BE2C (cell line): ENCODE measurements around the gene NELFA.

Experiments used
- DNase-seq: peaks from one replicate; pipeline ENCODE4 v3.0.0-alpha.2; 2020
- H3K27me3 ChIP-seq: fragments of 250-450 bp; sonication (Bioruptor Pico); 2 replicates; pipeline ENCODE4 v1.5.1; 2020; ENCODE audit warnings: mild to moderate bottlenecking
- H3K36me3 ChIP-seq: fragments of 250-450 bp; sonication (Bioruptor Pico); 2 replicates; pipeline ENCODE4 v1.5.1; 2020; ENCODE audit warnings: mild to moderate bottlenecking
- H3K4me1 ChIP-seq: fragments of 250-450 bp; sonication (Bioruptor Pico); 2 replicates; pipeline ENCODE4 v1.5.1; 2020
- H3K4me3 ChIP-seq: 2 replicates; pipeline ENCODE4 v1.5.1; 2011; ENCODE audit warnings: low read depth, low read length
- H3K9me3 ChIP-seq: fragments of 250-450 bp; sonication (Bioruptor Pico); 2 replicates; pipeline ENCODE4 v1.5.1; 2020
- CTCF ChIP-seq: IDR thresholded peaks from 2 replicates; pipeline ENCODE4 v1.5.1; 2012; ENCODE audit warnings: mild to moderate bottlenecking, low read depth, low read length

NELFA gene

GRCh38 chr4:1987721-1988326 is 20.9 kb downstream of the NELFA start:
- H3K4me3 ChIP-seq = no peak overlapping the region
- H3K36me3 ChIP-seq = peaks cover 75% of the 10 kb centered on the region
- peaks cover 18% of the 10 kb centered on the region for H3K4me1 ChIP-seq
- no peaks in the 10 kb centered on the region for H3K9me3 ChIP-seq
- TF ChIP-seq CTCF = no peak
- no peaks in the 10 kb centered on the region for H3K27me3 ChIP-seq
- DNase-seq = no peak

- H3K4me1 ChIP-seq = peaks cover 18% of the 10 kb centered on the region
- H3K9me3 ChIP-seq = no peaks in the 10 kb centered on the region
- no peak for DNase-seq
- H3K36me3 ChIP-seq = peaks cover 81% of the 10 kb centered on the region
- no peak for TF ChIP-seq CTCF
- H3K4me3 ChIP-seq = no peak overlapping the region
- H3K27me3 ChIP-seq = no peaks in the 10 kb centered on the region
Measured at GRCh38 chr4:1987296-1987695, 21.5 kb downstream of the NELFA start.

- Histone ChIP-seq H3K27me3 (no peaks in the 10 kb centered on the region), H3K4me1 (peaks cover 18% of the 10 kb centered on the region), H3K9me3 (no peaks in the 10 kb centered on the region), H3K36me3 (peaks cover 84% of the 10 kb centered on the region), H3K4me3 (no peak overlapping the region)
- TF ChIP-seq CTCF = no peak
- DNase-seq = no peak
Measured at GRCh38 chr4:1986578-1987210, 22.1 kb downstream of the NELFA start.

GRCh38 chr4:1985780-1986577 is 22.8 kb downstream of the NELFA start:
- Histone ChIP-seq H3K27me3 (no peaks in the 10 kb centered on the region), H3K4me3 (no peak overlapping the region), H3K4me1 (peaks cover 18% of the 10 kb centered on the region), H3K36me3 (peaks cover 84% of the 10 kb centered on the region), H3K9me3 (no peaks in the 10 kb centered on the region)
- TF ChIP-seq CTCF = no peak
- no peak for DNase-seq

- no peaks in the 10 kb centered on the region for H3K9me3 ChIP-seq
- DNase-seq = no peak
- H3K4me3 ChIP-seq = no peak overlapping the region
- H3K36me3 ChIP-seq = peaks cover 86% of the 10 kb centered on the region
- H3K27me3 ChIP-seq = no peaks in the 10 kb centered on the region
- peaks cover 18% of the 10 kb centered on the region for H3K4me1 ChIP-seq
- no peak for TF ChIP-seq CTCF
Measured at GRCh38 chr4:1985294-1985693, 23.5 kb downstream of the NELFA start.
